Left ventricle myocardium inferior (tissue), 1 donor: ENCODE measurements around the gene RNASEH2A. TPM values are rescaled to one million over a fixed set of nuclear protein-coding genes. Genes with fewer than 3 reads are reported as not detected.

Source experiments
- DNase-seq: peaks from one replicate; pipeline ENCODE4 v3.0.0-alpha.2; 2020
- H3K27ac ChIP-seq: fragments of 200-600 bp; replicated peaks from 2 replicates; pipeline ENCODE4 v1.8.0; 2021
- H3K27me3 ChIP-seq: fragments of 200-600 bp; 2 replicates; pipeline ENCODE4 v1.8.0; 2021; ENCODE audit warnings: low read depth
- H3K36me3 ChIP-seq: fragments of 200-600 bp; 2 replicates; pipeline ENCODE4 v1.8.0; 2021
- H3K4me1 ChIP-seq: fragments of 200-600 bp; 2 replicates; pipeline ENCODE4 v1.8.0; 2021
- H3K4me3 ChIP-seq: fragments of 200-600 bp; 2 replicates; pipeline ENCODE4 v1.8.0; 2021; ENCODE audit warnings: mild to moderate bottlenecking, moderate library complexity
- H3K9me3 ChIP-seq: fragments of 200-600 bp; replicated peaks from 2 replicates; pipeline ENCODE4 v1.8.0; 2021
- CTCF ChIP-seq: fragments of 200-600 bp; IDR thresholded peaks from 2 replicates; pipeline ENCODE4 v1.8.0; 2021; ENCODE audit warnings: antibody characterized with exemption, mild to moderate bottlenecking, borderline replicate concordance
- intact Hi-C: fragments of 100-400 bp; cut with micrococcal nuclease; formaldehyde crosslinking; loops from one replicate; pipeline ENCODE4 v1.11.0; 2022
- total RNA-seq: library from RNA; stranded (reverse); fragmentation: NEBNext Ultra II Directional; extraction: Animal tissue kit (Norgen Biotek cat#: 25700); gene quantifications from one replicate; pipeline ENCODE4 v1.2.1, GENCODE V29; 2021
- donor health status: DM: no; HTN: yes; CAD: no; lungs with severe emphysema.

Gene RNASEH2A
- total RNA-seq, 1 donor from 2014 or later, result 2.5 TPM

DNA sequence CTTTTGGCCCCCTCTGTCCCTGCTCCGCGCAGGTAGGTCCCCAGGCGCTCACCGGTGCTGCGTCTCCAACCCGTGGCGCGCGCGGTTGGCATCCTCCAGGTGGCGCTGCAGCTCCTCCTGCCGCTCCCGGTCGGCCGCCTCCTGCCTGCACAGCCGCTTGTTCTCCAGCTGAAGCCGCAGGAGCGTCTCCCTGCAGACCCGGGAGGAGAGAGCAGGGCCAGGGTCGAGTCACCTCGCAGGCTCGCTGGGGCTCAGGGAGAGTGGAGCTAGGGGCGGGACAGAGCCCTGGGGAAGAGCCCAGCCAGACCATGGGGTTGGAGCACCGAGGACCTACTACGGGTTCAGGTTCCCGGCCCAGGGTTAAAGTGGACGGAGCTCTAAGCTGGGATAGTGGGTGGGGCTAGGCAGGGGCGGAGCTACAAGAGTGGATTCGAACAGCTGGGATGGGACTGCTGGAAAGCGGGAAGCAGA, 40.3 kb upstream of the RNASEH2A start:
- intact Hi-C loops, result loop anchor here (10.0 kb wide), 1 partner anchor 79 kb away; no protein-coding TSS in a partner anchor
- Histone ChIP-seq H3K27me3 (no peaks in the 10 kb centered on the region), H3K27ac (peak overlapping the region; percentile 82), H3K9me3 (no peaks in the 10 kb centered on the region), H3K4me1 (peaks cover 45% of the 10 kb centered on the region), H3K4me3 (peak overlapping the region; percentile 64), H3K36me3 (peaks cover 43% of the 10 kb centered on the region)
- peak; percentile 98 for TF ChIP-seq CTCF
- peak; percentile 90 for DNase-seq

DNA sequence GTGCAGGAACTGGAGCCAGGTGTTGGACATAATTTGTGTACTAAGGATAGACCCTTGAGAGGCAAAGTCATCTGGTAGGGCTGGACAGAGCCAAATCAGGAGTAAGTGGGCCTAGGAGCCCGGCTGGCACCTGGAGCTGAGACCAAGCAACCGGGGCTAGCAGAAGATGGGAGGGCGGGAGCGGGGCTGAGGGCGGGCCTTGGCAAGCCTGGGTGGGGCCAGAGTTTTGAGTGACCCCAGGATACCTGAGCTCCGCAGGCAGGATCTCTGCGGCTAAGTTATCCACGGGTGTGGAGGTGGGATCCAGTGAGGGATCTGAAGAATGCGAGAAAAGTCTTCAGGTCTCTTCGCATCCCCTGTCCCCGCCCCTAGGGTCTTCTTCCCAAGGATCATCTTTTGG, 39.2 kb upstream of the RNASEH2A start:
- H3K36me3 ChIP-seq, result peaks cover 44% of the 10 kb centered on the region
- no peaks in the 10 kb centered on the region for H3K9me3 ChIP-seq
- H3K4me3 ChIP-seq, result no peak overlapping the region
- intact Hi-C loops, result loop anchor here (10.0 kb wide), 1 partner anchor 78 kb away; no protein-coding TSS in a partner anchor
- H3K4me1 ChIP-seq, result peaks cover 48% of the 10 kb centered on the region
- no peak overlapping the region for H3K27ac ChIP-seq
- no peaks in the 10 kb centered on the region for H3K27me3 ChIP-seq
- DNase-seq, result no peak
- no peak for TF ChIP-seq CTCF

GRCh38 chr19:12767666-12768065, 38.7 kb upstream of the RNASEH2A start:
- intact Hi-C loops, result loop anchor here (10.0 kb wide), 1 partner anchor 77 kb away; no protein-coding TSS in a partner anchor

GRCh38 chr19:12769689-12770088, 36.7 kb upstream of the RNASEH2A start:
- Histone ChIP-seq H3K27me3 (no peaks in the 10 kb centered on the region), H3K27ac (peak overlapping the region; percentile 23), H3K4me3 (no peak overlapping the region), H3K36me3 (peaks cover 34% of the 10 kb centered on the region), H3K9me3 (no peaks in the 10 kb centered on the region), H3K4me1 (peaks cover 58% of the 10 kb centered on the region)
- no peak for TF ChIP-seq CTCF
- no peak for DNase-seq
- intact Hi-C loops, result loop anchor here (10.0 kb wide), 1 partner anchor 75 kb away; no protein-coding TSS in a partner anchor

More at GRCh38 chr19:12767666-12768065, 38.7 kb upstream of the RNASEH2A start:
- Histone ChIP-seq H3K4me1 (peaks cover 48% of the 10 kb centered on the region), H3K36me3 (peaks cover 44% of the 10 kb centered on the region), H3K27ac (no peak overlapping the region), H3K27me3 (no peaks in the 10 kb centered on the region), H3K4me3 (no peak overlapping the region), H3K9me3 (no peaks in the 10 kb centered on the region)
- no peak for DNase-seq
- no peak for TF ChIP-seq CTCF

GRCh38 chr19:12770922-12771321, 35.5 kb upstream of the RNASEH2A start:
- H3K4me3 ChIP-seq, result no peak overlapping the region
- intact Hi-C loops, result no loop called here
- peak overlapping the region; percentile 93 for H3K27ac ChIP-seq

More at GRCh38 chr19:12770922-12771321, 35.5 kb upstream of the RNASEH2A start:
- Histone ChIP-seq H3K9me3 (no peaks in the 10 kb centered on the region), H3K36me3 (peaks cover 29% of the 10 kb centered on the region), H3K27me3 (no peaks in the 10 kb centered on the region), H3K4me1 (peaks cover 56% of the 10 kb centered on the region)
- DNase-seq, result no peak
- TF ChIP-seq CTCF, result no peak
